RWPE1 (cell line): ENCODE results near the gene IER5L.

Source experiments
- CTCF ChIA-PET: fragments of 350-600 bp; sonication (Branson Sonifier 250); formaldehyde crosslinking; extraction: SDS; loops from one replicate; lab custom pipeline; 2021; lab: Yijun Ruan, JAX
- POLR2A ChIA-PET: fragments of 400-600 bp; formaldehyde crosslinking; extraction: SDS; loops from one replicate; lab custom pipeline; 2020; ENCODE audit warnings: antibody characterized with exemption; ENCODE audit not compliant: low non-redundant PET; lab: Yijun Ruan, JAX
- DNase-seq: peaks from one replicate; pipeline ENCODE4 v3.0.0; 2012; ENCODE audit warnings: low spot score
- H3K27ac ChIP-seq: fragments of 450-650 bp; 2 replicates; pipeline ENCODE4 v1.5.1; 2017
- CTCF ChIP-seq: fragments of 450-650 bp; conservative IDR thresholded peaks from 2 replicates; pipeline ENCODE4 v1.5.1; 2017; ENCODE audit warnings: low read depth, mild to moderate bottlenecking

The IER5L gene

GRCh38 chr9:129154866-129155477 lies 23.1 kb downstream of the IER5L start:
- no peak for DNase-seq
- ChIA-PET CTCF (interaction anchor here (1.0 kb wide), 1 partner anchor 19 kb away, joined by 3 read pairs; no protein-coding TSS in a partner anchor), POLR2A (no interaction called here)
- TF ChIP-seq CTCF: no peak
- peak overlapping the region; percentile 30 for H3K27ac ChIP-seq

- peak overlapping the region; percentile 26 for H3K27ac ChIP-seq
- DNase-seq: no peak
- POLR2A ChIA-PET: interaction anchor here (0.6 kb wide), 1 partner anchor 619 kb away, joined by 5 read pairs; no protein-coding TSS in a partner anchor
- TF ChIP-seq CTCF: no peak
- CTCF ChIA-PET: interaction anchor here (1.1 to 3.4 kb wide), 4 partner anchors 9 to 22 kb away, joined by 3 to 14 read pairs (median 7); no protein-coding TSS in a partner anchor
Measured at GRCh38 chr9:129151469-129151868, 26.6 kb downstream of the IER5L start.

- H3K27ac ChIP-seq: peak overlapping the region; percentile 17; the same call in 1 of the 2 replicates
- DNase-seq: no peak
- TF ChIP-seq CTCF: no peak
- ChIA-PET CTCF (interaction anchor here (2.3 to 3.4 kb wide), 2 partner anchors 8 to 23 kb away, joined by 11 to 14 read pairs; no protein-coding TSS in a partner anchor), POLR2A (no interaction called here)
Measured at GRCh38 chr9:129150672-129151211, 27.3 kb downstream of the IER5L start.

GRCh38 chr9:129150122-129150521 lies 27.9 kb downstream of the IER5L start:
- no peak for TF ChIP-seq CTCF
- no peak for DNase-seq
- ChIA-PET POLR2A (no interaction called here), CTCF (no interaction called here)
- H3K27ac ChIP-seq: peak overlapping the region; percentile 17; the same call in 1 of the 2 replicates

GRCh38 chr9:129149442-129149841 lies 28.6 kb downstream of the IER5L start:
- ChIA-PET POLR2A (no interaction called here), CTCF (interaction anchor here (0.7 kb wide), 1 partner anchor 512 kb away, joined by 4 read pairs; no protein-coding TSS in a partner anchor)
- no peak for TF ChIP-seq CTCF
- H3K27ac ChIP-seq: peak overlapping the region; percentile 100
- no peak for DNase-seq

- TF ChIP-seq CTCF: no peak
- peak overlapping the region; percentile 100 for H3K27ac ChIP-seq
- DNase-seq: no peak
- POLR2A ChIA-PET: no interaction called here
- CTCF ChIA-PET: interaction anchor here (0.6 to 0.7 kb wide), 2 partner anchors 230 to 513 kb away, joined by 4 read pairs; no protein-coding TSS in a partner anchor
Measured at GRCh38 chr9:129148463-129149204, 29.4 kb downstream of the IER5L start.
